HG03558 (cell line): ENCODE results near the gene CEP164.
"Not testable (repeated sequence)": the region's sequence is repeated elsewhere in the genome, so short reads cannot be mapped to it uniquely, and the experiment has no call there.

ENCODE experiments used
- ATAC-seq: cut with Tn5 transposase; IDR thresholded peaks from one replicate; pipeline ENCODE4 v1.9.1; 2021; ENCODE audit warnings: moderate number of reproducible peaks; ENCODE audit not compliant: unreplicated experiment; ENCODE audit errors: extremely low read depth

Gene CEP164

GRCh38 chr11:117303646-117304315, 23.9 kb upstream of the CEP164 start:
- no peak for ATAC-seq

- no peak for ATAC-seq
These were observed 22.5 kb upstream of the CEP164 start for GRCh38 chr11:117305145-117305544.

GRCh38 chr11:117309310-117309709, 18.3 kb upstream of the CEP164 start:
- no peak for ATAC-seq

GRCh38 chr11:117313091-117313490, 14.6 kb upstream of the CEP164 start:
- no peak for ATAC-seq

- ATAC-seq, result no peak
These were observed 13.6 kb upstream of the CEP164 start for GRCh38 chr11:117313828-117314768.

GRCh38 chr11:117314840-117315239, 12.8 kb upstream of the CEP164 start:
- no peak for ATAC-seq

GRCh38 chr11:117315285-117316196, 12.1 kb upstream of the CEP164 start:
- no peak for ATAC-seq

GRCh38 chr11:117316197-117316961, 11.3 kb upstream of the CEP164 start, which contains the start of gene BACE1:
BACE1 (minus strand) TSS chr11:117316256; CDS start chr11:117315795, 461 bp downstream.
- no peak for ATAC-seq

GRCh38 chr11:117318738-117319137, 8.9 kb upstream of the CEP164 start:
- no peak for ATAC-seq

- no peak for ATAC-seq
These were observed 8.3 kb upstream of the CEP164 start for GRCh38 chr11:117319214-117319840.

- not testable (repeated sequence) for ATAC-seq
These were observed 443 bp upstream of the CEP164 start for GRCh38 chr11:117327255-117327566.

GRCh38 chr11:117328375-117329010, 839 bp downstream of the CEP164 start:
- ATAC-seq, result no peak

- ATAC-seq, result no peak
These were observed 5.2 kb downstream of the CEP164 start for GRCh38 chr11:117332843-117333242.

- no peak for ATAC-seq
These were observed 6.3 kb downstream of the CEP164 start for GRCh38 chr11:117333917-117334316.

- ATAC-seq, result no peak
These were observed 7.2 kb downstream of the CEP164 start for GRCh38 chr11:117334896-117335295.

GRCh38 chr11:117335399-117335798, 7.7 kb downstream of the CEP164 start:
- ATAC-seq, result no peak

GRCh38 chr11:117337076-117337475, 9.4 kb downstream of the CEP164 start:
- ATAC-seq, result no peak

GRCh38 chr11:117345039-117345438, 17.4 kb downstream of the CEP164 start:
- ATAC-seq, result no peak

- no peak for ATAC-seq
These were observed 26.9 kb downstream of the CEP164 start for GRCh38 chr11:117354550-117354949.
